NCI-H2227 (cell line): ENCODE results near the gene PTS.
A peak's percentile ranks its signal among the peaks of the same experiment; 100 is the strongest.

Experiments used
- DNase-seq: peaks from one replicate; lab custom pipeline; 2025; ENCODE audit not compliant: unreplicated experiment; lab: John Stamatoyannopoulos, UW

Gene PTS

GRCh38 chr11:112260490-112260889 lies 34.3 kb downstream of the PTS start, which contains the start of gene PLET1:
Gene PLET1, minus strand, starts transcription at chr11:112260860. Its CDS starts 271 bp downstream, at chr11:112260589.
- DNase-seq, result no peak

- DNase-seq, result no peak
These were observed 39.6 kb downstream of the PTS start for GRCh38 chr11:112265659-112266409.

DNA sequence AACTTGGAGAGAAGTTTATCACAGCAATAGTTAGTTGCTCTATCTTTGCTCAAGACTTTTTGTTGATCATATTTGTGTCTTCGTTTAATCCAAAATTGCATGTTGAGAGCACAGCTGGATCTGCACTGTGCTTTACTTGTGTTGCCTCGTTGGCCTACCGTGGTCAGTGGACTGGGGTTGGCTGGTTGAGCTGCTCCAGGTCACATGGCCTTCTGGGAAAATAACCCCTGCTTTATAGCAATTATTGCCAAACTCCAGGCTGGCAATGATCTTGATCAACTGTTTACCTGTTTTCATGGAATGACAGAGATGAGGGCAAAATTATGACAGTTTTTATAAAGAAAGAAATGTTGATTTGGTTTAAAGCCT lies 40.2 kb downstream of the PTS start:
- DNase-seq, result no peak

DNA sequence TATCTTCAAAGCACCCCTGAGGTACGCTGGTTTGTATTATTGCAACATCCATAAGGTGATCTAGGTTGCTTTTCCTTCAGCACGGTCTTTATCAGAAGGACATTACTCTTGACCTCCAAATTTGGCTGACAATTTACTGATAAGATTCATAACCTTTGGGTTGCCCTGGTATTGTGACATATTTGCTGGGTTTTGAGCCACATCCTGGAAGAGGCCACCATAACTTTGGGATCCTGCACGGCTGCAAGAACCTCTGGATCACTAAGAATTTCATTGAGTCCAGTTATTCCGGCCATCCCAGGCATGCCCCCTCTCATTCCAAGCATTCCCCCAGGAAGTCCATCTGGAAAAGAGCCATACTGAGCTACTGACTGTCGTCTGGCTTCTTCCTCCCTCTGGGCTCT lies 41.0 kb downstream of the PTS start:
- no peak for DNase-seq

GRCh38 chr11:112268406-112268805 lies 42.2 kb downstream of the PTS start:
- no peak for DNase-seq

GRCh38 chr11:112269139-112269538 lies 42.9 kb downstream of the PTS start:
- no peak for DNase-seq

DNA sequence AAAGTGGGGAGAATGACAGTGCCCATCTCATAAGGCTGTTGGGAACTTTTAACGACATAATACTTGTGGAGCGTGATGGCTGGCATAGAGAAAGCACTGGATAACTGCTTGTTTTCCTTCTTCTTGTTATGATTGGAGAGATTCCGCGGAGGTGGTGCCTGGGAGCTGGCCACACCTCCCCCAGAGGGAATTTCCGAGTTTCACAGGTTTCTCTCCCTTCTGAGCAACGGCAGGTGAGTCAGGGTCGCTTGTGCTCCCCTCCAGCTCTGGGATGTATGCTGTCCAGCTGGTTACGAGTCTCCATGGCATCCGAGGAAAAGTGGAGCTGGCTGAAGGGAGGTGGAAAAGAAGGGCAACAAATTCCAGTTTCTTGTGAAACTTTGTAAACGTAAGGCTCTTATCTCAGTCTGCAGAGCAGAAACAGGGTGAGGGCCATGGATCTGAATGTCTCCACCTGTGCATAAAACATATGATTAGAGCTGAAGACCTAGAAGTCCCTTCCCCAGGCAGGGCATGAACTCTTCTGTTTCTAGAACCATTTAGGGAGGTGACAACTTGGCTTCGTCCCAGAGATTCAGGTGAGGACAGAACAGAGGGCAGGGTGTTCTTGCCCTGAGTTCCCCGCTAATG lies 44.4 kb downstream of the PTS start:
- DNase-seq, result no peak

GRCh38 chr11:112271242-112271641 lies 45.0 kb downstream of the PTS start:
- no peak for DNase-seq

GRCh38 chr11:112273066-112273465 lies 46.8 kb downstream of the PTS start:
- no peak for DNase-seq

- DNase-seq, result no peak
These were observed 48.0 kb downstream of the PTS start for GRCh38 chr11:112274007-112274783.

GRCh38 chr11:112277029-112277428 lies 50.8 kb downstream of the PTS start:
- no peak for DNase-seq

DNA sequence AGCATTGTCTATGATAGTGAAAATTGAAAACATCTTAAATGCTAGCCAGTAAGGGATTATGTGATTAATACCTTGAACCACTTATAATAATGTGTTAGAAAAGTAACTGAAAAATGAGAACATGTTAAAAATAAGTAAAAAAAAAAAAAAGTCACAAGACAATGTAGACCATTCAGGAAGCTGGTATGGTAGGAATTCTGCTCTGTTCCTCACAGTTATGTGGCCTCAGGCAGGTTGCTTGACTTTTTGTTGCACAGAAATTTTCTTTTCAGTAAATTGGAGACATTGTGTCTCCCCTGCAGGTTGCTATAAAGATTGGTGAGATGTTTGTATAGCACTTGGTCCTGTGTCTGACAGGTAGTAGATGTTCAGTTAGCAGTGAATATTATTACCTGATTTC lies 51.7 kb downstream of the PTS start:
- DNase-seq, result no peak

GRCh38 chr11:112278803-112279202 lies 52.6 kb downstream of the PTS start:
- no peak for DNase-seq

GRCh38 chr11:112279901-112280267 lies 53.7 kb downstream of the PTS start:
- DNase-seq, result peak; percentile 69

DNA sequence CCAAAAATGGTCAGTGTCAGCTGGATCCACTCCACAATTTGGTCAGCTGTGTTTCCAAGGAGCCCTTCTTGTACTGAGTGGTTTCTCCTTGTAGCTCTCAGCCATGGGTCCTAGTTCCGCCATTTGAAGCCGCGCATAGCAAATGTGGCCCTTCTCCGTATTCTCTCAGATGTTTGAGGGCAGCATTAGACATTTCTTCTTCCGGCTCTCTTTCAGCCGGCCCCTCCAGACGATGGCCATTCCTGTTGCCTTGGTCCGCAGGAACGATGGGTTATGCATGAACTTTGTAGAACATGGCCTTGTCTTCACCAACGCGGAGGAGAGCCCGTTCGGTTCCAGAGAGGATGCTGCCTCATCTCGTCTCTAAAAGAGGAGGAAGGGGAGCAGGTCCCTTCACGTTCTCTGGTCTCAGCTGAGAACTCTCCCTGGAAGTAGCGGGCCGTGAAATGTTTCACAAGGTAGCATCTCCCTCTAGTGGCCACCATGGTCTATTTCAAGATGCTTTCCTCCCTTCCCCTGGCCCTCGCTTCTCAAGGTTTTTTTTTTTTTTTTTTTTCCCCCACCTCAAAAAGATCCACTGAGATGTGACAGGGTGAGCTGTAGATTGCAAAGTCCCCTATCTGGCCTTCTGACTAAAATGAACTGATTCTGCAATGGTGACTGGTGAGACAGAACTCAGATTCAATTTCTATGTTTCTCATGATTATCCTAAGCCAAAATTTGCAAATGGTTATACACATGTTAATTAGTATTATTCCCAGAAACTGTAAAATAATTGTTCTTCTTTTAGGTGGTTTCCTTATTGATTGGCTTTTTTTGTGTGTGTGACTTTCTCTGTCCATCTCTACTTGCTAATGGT lies 54.3 kb downstream of the PTS start:
- DNase-seq, result peak; percentile 82

- DNase-seq, result no peak
These were observed 55.5 kb downstream of the PTS start for GRCh38 chr11:112281726-112282125.
